Measurements from ENCODE around the gene MAST4. TPM values are rescaled to one million over a fixed set of nuclear protein-coding genes. Genes with fewer than 3 reads are reported as not detected.

The MAST4 gene
- polyA plus RNA-seq, 1 donor (not counting 4 experiments of a cell fraction or from before 2014, with no cell fraction given) = 19.8 TPM

- Histone ChIP-seq H3K27ac (ENCODE audit: control insufficient read depth, insufficient read depth, low read length) (no peak overlapping the region), H4K20me1 (ENCODE audit: control insufficient read depth, extremely low read depth, insufficient read depth, low read length) (no peaks in the 10 kb centered on the region), H3K79me2 (ENCODE audit: control insufficient read depth, insufficient read depth, low read length) (no peaks in the 10 kb centered on the region), H3K4me2 (ENCODE audit: control insufficient read depth, extremely low read depth, insufficient read depth, low read depth, low read length) (no peak overlapping the region), H2AFZ (ENCODE audit: control insufficient read depth, low read length) (no peak overlapping the region), H3K27me3 (ENCODE audit: control insufficient read depth, extremely low read depth, insufficient read depth, low read length) (peaks cover 3% of the 10 kb centered on the region), H3K4me3 (ENCODE audit: control insufficient read depth in 2 of 3, extremely low read depth in 1 of 3, insufficient read depth in 2 of 3, low read depth in 1 of 3, low read length in 3 of 3) (no peak overlapping the region), H3K9me1 (ENCODE audit: control insufficient read depth, extremely low read depth, insufficient read depth, low read length) (no peaks in the 10 kb centered on the region), H3K9ac (ENCODE audit: control insufficient read depth, extremely low read depth, insufficient read depth, low read length) (no peak overlapping the region), H3K36me3 (ENCODE audit: control insufficient read depth in 2 of 2, extremely low read depth in 1 of 2, insufficient read depth in 2 of 2, low read length in 2 of 2) (no peaks in the 10 kb centered on the region), H3K4me1 (ENCODE audit: control insufficient read depth, extremely low read depth, insufficient read depth, low read length) (peaks cover 2% of the 10 kb centered on the region), H3K9me3 (ENCODE audit: control insufficient read depth, low read depth, low read length) (no peaks in the 10 kb centered on the region)
- DNase-seq (ENCODE audit: low read depth, low spot score) (no peak), FAIRE-seq (no peak)
- TF ChIP-seq CTCF (optimal IDR thresholded peaks at IDR 0.05 in 1 of 3, IDR thresholded peaks at IDR 0.05 in 1 of 3, conservative IDR thresholded peaks at IDR 0.05 in 1 of 3; ENCODE audit: extremely low read depth in 1 of 3, insufficient read depth in 2 of 3, low read length in 3 of 3) (no peak), EZH2 (IDR thresholded peaks at IDR 0.05; ENCODE audit: low read length) (no peak)
- dilution Hi-C loops (cut with MboI; ENCODE audit: extremely low pct_ligation_motif_present, low sequenced_read_pairs) = no loop called here
These were observed 206.7 kb downstream of the MAST4 start for GRCh38 chr5:66802941-66803340.

- Histone ChIP-seq H3K9ac (ENCODE audit: control insufficient read depth, extremely low read depth, insufficient read depth, low read length) (no peak overlapping the region), H3K27ac (ENCODE audit: control insufficient read depth, insufficient read depth, low read length) (no peak overlapping the region), H3K4me3 (ENCODE audit: control insufficient read depth in 2 of 3, extremely low read depth in 1 of 3, insufficient read depth in 2 of 3, low read depth in 1 of 3, low read length in 3 of 3) (no peak overlapping the region), H3K4me1 (ENCODE audit: control insufficient read depth, extremely low read depth, insufficient read depth, low read length) (peaks cover 5% of the 10 kb centered on the region), H3K9me3 (ENCODE audit: control insufficient read depth, low read depth, low read length) (no peaks in the 10 kb centered on the region), H3K4me2 (ENCODE audit: control insufficient read depth, extremely low read depth, insufficient read depth, low read depth, low read length) (no peak overlapping the region), H3K79me2 (ENCODE audit: control insufficient read depth, insufficient read depth, low read length) (no peaks in the 10 kb centered on the region), H4K20me1 (ENCODE audit: control insufficient read depth, extremely low read depth, insufficient read depth, low read length) (no peaks in the 10 kb centered on the region), H3K9me1 (ENCODE audit: control insufficient read depth, extremely low read depth, insufficient read depth, low read length) (no peaks in the 10 kb centered on the region), H3K36me3 (ENCODE audit: control insufficient read depth in 2 of 2, extremely low read depth in 1 of 2, insufficient read depth in 2 of 2, low read length in 2 of 2) (no peaks in the 10 kb centered on the region), H3K27me3 (ENCODE audit: control insufficient read depth, extremely low read depth, insufficient read depth, low read length) (peaks cover 3% of the 10 kb centered on the region), H2AFZ (ENCODE audit: control insufficient read depth, low read length) (no peak overlapping the region)
- FAIRE-seq (peak; percentile 9), DNase-seq (ENCODE audit: low read depth, low spot score) (no peak)
- dilution Hi-C loops (cut with MboI; ENCODE audit: extremely low pct_ligation_motif_present, low sequenced_read_pairs) = no loop called here
- no peak for TF ChIP-seq CTCF (optimal IDR thresholded peaks at IDR 0.05 in 1 of 3, IDR thresholded peaks at IDR 0.05 in 1 of 3, conservative IDR thresholded peaks at IDR 0.05 in 1 of 3; ENCODE audit: extremely low read depth in 1 of 3, insufficient read depth in 2 of 3, low read length in 3 of 3)
- no peak for TF ChIP-seq EZH2 (IDR thresholded peaks at IDR 0.05; ENCODE audit: low read length)
These were observed 209.6 kb downstream of the MAST4 start for GRCh38 chr5:66805514-66806430.

Data from keratinocyte (primary cell).